GM21515 (cell line): ENCODE results near the gene KRTAP20-2.

ENCODE experiments used
- ATAC-seq: cut with Tn5 transposase; IDR thresholded peaks from one replicate; pipeline ENCODE4 v1.9.1; 2021; ENCODE audit not compliant: unreplicated experiment

Gene KRTAP20-2

DNA sequence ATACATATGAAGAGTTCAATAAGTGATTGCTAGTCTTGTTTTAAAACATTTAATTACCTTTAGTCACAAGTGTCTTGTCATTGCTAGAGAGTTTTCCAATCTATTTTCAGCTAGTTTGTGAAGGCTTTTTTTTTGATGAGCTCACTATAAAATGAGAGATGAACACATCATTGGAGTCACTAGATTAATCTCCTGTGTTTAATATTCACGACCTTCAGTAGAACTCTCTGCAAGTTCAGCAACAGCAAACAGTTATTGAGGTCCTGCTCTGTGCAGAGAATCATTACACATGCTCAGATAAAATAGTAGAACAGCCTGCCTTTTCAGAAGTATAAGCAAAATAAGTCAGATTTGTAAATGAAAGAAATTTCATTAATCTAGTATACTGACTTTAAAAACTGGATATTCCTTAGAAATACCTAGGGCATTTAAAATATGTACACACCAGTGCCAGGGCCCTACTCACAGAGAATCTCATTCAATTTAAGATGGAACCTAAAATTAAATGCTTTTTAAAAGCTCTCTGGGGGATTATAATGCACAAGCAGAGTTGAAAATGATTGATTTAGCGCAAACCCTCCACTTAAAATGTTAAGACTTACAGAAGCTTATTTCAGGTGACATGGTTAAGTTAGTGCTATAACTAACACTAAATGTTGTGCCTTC lies 38.1 kb downstream of the KRTAP20-2 start:
- no peak for ATAC-seq

DNA sequence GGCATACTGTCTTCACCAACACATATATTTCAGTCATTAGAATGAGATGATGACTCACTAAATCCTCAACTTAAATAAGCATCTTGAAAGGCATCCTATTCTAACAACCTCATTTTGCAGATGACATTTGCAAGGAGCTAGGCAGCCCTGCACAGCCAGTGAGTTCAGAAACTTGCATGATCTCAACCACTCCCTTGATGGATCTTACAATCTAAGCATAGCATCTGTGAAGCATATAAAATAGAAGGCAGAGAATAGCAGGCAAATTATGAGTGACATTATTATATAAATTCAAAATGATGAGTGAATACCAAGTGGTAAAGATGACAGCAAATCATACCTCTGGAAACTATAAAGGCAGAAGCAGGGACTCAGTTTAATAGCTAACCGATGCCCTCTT lies 39.3 kb downstream of the KRTAP20-2 start:
- no peak for ATAC-seq

DNA sequence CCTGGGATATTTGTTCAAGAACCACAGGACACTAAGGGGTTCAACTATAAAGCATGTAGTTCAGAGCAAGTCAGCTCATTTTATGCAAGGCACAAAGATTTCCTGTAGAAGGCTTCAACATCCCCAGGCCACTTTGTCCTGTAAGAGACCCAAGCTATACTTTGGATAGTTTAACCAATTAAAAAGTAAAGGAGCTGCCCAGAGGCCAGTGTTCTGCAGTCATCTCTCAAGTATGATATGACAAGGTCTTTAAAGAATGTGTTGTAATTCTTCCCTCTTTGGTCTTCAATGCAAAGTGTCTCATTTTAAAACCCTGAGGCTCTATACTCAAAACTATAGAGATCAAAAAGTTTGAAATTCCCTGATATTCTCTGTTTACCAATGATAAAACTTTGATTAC lies 41.7 kb downstream of the KRTAP20-2 start:
- ATAC-seq, result no peak

DNA sequence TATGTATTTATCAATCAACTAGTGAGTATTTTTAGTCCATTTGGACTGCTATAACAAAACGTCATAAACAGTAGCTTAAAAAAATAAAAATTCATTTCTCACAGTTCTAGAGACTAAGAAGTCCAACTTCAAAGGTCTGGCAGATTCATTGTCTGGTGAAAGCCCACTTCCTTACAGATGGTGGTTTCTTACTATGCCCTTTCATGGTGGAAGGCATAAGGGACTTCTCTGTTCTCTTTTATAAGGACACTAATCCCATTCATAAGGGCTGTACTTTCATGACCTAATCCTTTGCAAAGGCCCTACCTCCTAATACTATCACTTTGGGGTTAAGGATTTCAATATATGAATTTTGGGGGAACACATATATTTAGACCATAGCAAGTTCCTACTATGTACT lies 45.6 kb downstream of the KRTAP20-2 start:
- ATAC-seq, result no peak

DNA sequence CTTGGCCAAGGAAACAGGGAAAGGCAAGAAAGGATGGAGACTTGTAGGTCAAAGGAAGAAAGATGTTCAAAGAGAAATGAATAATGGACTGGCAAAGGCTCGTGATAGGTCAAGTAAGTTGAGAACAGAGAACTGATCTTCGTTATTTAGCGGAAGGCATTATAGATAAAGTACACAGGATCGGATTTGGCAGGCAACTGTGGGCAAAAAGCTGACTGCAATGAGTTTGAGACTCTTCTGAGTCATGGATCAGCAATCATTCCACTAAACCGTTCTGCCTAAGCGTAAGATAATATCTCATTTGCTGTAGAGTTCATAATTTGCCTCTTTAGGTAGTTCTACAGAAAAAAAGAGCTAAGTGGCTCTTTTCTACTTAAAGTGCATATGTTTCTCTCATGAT lies 49.5 kb downstream of the KRTAP20-2 start:
- ATAC-seq, result no peak
